Astrocyte of the cerebellum (primary cell): Measurements from ENCODE around the gene UBE2V1.

Experiments used
- DNase-seq: peaks from one replicate; pipeline ENCODE4 v3.0.0-alpha.2; 2011; ENCODE audit warnings: low read depth
- H3K4me3 ChIP-seq: 2 replicates; pipeline ENCODE4 v1.5.1; 2011; ENCODE audit warnings: mild to moderate bottlenecking, low read depth, low read length, moderate library complexity
- in situ Hi-C: cut with HindIII; loops from 2 replicates; pipeline ENCODE4 v1.10.0; 2017; ENCODE audit warnings: low sequenced_read_pairs
- TF ChIP-seq, protein P1 (sequence below): IDR thresholded peaks from 2 replicates; pipeline ENCODE4 v1.5.1; 2012; ENCODE audit warnings: low read length, low read depth, moderate library complexity, mild to moderate bottlenecking; ENCODE audit errors: missing control alignments

UBE2V1 gene

DNA sequence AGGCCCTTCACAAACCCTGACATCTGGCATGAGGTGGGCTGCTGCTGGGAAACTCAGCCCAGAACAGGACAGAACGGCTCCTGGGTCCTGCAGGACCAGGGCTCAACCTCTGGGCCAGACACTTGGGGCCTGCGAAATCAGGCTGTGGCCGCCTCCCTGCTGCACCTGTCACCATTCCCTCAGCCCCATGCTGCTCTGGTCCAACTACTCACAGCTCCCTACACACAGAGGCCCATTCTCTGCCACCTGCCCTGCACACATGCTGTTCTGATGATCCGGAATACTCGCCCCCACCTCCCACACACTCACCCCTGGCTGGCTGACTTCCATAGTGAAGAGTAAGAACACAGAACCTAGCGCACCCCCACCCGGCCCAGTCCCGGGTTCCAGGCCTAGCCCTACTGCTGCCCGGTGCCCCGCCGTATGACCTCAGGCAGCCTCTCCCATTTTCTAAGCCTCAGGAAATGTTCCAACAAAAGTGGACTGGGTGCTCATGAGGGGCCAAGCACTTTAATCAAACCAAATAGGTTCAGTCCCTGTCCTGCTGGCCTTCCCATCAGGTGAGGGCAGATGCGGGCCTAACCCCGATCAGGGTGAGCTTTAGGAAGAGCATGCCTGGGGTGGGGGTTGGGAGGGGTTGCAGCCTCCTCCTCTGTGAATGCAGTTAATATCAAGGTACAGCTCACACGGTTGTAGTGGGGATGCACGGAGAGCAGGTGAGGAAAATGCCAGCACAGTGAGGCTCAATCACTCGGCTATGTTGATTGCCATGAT lies 36.7 kb upstream of the UBE2V1 start:
- H3K4me3 ChIP-seq, result no peak overlapping the region
- in situ Hi-C loops, result no loop called here
- no peak for DNase-seq
- TF ChIP-seq, protein P1, sequence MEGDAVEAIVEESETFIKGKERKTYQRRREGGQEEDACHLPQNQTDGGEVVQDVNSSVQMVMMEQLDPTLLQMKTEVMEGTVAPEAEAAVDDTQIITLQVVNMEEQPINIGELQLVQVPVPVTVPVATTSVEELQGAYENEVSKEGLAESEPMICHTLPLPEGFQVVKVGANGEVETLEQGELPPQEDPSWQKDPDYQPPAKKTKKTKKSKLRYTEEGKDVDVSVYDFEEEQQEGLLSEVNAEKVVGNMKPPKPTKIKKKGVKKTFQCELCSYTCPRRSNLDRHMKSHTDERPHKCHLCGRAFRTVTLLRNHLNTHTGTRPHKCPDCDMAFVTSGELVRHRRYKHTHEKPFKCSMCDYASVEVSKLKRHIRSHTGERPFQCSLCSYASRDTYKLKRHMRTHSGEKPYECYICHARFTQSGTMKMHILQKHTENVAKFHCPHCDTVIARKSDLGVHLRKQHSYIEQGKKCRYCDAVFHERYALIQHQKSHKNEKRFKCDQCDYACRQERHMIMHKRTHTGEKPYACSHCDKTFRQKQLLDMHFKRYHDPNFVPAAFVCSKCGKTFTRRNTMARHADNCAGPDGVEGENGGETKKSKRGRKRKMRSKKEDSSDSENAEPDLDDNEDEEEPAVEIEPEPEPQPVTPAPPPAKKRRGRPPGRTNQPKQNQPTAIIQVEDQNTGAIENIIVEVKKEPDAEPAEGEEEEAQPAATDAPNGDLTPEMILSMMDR, result no peak

DNA sequence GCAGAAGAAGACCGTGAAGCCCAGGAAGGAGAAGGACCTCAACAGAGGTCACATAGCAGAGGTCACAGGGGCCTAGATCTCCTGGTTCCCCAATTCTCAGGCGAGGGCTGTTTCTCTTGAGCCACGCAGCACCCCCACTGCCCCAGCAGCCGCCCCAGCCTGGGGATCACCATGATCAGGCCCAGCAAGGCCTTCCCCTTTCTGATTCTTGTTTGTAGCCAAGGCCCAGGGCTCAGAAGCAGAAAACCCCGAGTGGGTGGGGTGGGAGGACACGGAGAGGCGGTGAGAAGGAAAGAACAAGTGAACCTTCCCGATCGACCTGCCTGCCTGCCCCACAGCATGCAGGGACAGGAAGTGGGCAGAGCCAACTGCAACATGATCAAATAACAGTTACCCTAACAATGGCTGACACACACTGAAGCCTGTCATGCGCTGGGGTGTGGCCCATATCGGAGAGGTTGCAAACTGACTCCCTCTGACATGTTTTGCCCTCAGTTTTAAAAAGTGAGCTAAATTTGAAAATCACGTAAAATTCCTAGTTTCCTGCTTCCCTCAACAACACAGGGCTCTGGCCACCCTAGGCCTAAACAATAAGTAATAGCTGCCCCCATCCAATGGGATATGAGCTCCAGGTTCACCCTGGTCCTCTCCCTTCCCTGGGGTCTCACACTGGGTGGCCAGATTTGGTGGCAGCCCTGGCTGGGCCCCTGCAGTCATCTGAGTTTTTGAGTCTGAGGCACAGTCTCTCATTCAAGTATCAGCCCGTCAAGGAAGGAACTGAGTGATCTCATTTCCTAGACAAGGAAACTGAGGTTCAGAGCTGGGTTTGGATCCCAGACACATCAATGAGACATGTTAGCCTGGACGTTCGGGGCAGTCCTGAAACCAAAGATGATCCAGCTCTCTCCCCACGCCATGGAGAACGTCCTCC lies 34.0 kb upstream of the UBE2V1 start:
- TF ChIP-seq, protein P1, result no peak
- in situ Hi-C loops, result no loop called here
- no peak for DNase-seq
- no peak overlapping the region for H3K4me3 ChIP-seq

DNA sequence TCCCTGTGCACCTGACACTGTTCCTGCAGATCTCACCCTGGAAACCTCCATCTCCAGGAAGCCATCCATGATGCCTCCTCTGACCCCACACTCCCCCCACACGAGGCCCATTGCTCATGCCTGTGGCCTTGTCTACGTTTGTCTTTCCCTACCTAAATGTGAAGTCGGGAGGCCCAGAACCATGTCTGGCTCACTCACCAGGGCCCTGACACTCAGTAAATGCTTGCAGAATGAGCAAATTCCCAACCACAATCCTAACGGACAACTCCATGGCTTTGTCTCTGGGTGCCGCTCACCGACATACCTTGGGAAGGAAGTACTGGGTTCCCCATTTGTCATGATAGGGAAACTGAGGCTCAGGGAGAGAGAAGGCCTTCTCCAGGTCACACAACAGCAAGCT lies 33.3 kb upstream of the UBE2V1 start:
- in situ Hi-C loops, result no loop called here
- H3K4me3 ChIP-seq, result no peak overlapping the region
- no peak for DNase-seq
- TF ChIP-seq, protein P1, result no peak

DNA sequence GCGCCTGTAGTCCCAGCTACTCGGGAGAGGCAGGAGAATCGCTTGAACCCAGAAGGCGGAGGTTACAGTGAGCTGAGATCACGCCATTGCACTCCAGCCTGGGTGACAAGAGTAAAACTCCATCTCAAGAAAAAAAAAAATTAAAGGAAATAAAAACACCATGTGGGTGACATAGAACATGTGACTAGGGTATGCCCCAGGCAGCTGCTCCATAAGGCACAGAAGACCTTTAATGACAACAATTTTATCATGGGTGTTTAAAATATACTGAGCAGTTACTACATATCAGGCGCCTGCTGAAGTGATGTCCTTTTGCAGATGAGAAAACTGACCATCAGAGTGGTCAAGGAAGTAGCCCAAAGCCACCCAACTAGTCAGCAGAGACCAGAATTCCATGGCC lies 32.6 kb upstream of the UBE2V1 start:
- no peak overlapping the region for H3K4me3 ChIP-seq
- TF ChIP-seq, protein P1, result no peak
- DNase-seq, result no peak
- in situ Hi-C loops, result no loop called here

DNA sequence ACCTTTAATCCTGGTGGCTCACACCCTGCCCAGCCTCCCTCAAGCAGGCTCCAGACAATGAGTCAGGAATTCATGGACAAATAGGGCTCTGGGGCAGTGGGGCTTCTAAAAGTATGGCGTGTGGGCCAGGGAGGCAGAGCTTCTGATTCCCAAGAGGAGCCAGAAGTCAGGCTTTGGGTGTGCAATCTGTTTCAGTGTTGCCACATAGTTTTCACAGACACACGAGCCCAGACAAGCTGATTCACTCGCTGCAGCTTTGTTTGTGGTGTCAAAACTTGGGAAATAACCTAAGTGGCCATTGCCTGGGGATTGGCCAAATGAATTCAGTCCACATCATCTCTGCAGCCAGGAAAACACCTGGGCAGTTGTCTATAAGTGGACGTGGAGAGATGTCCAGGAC lies 31.4 kb upstream of the UBE2V1 start:
- in situ Hi-C loops, result no loop called here
- peak; percentile 86 for DNase-seq
- H3K4me3 ChIP-seq, result no peak overlapping the region
- TF ChIP-seq, protein P1, result no peak

DNA sequence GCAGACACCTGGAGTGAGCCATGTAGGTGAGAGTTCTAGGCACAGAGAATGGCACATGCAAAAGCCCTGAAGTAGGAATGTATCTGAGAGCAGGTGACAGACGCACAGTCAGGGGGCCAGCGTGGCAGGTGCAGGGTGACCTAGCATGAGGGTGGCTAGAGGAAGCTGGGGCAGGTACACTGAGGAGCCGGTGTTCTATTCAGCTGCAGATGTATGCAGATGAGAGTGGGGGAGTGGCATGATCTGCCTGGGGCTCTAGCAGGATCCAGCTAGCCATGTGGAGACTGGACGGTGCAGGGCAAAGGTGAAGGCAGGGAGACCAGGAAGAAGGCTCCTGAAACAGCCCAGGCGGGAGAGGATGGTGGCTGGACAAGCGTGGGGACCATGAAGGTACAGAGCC lies 29.9 kb upstream of the UBE2V1 start:
- no peak for DNase-seq
- in situ Hi-C loops, result no loop called here
- no peak overlapping the region for H3K4me3 ChIP-seq
- TF ChIP-seq, protein P1, result no peak
